SK-N-SH (cell line): Measurements from ENCODE around the gene AMZ1. TPM values are rescaled to one million over a fixed set of nuclear protein-coding genes. Genes with fewer than 3 reads are reported as not detected.

Source experiments
- CTCF ChIA-PET: fragments of 300-600, 350-600 bp; formaldehyde crosslinking; extraction: SDS; loops from one replicate; lab custom pipeline; 2021; lab: Yijun Ruan, JAX
- POLR2A ChIA-PET: fragments of 350-600 bp; sonication (Branson Sonifier 250); formaldehyde crosslinking; extraction: SDS; loops from one replicate; lab custom pipeline; 2020; ENCODE audit warnings: antibody characterized with exemption, inconsistent platforms; lab: Yijun Ruan, JAX
- DNase-seq: peaks from one replicate; pipeline ENCODE4 v3.0.0; 2012
- H2AFZ ChIP-seq: fragments of 200-600 bp; sonication (generic); 2 replicates; pipeline ENCODE4 v1.8.1; 2016; ENCODE audit warnings: antibody characterized with exemption, mild to moderate bottlenecking, low read depth
- H3F3A ChIP-seq: fragments of 200-600 bp; sonication (generic); replicated peaks from 2 replicates; pipeline ENCODE3; 2016; ENCODE audit warnings: antibody characterized with exemption, mild to moderate bottlenecking; ENCODE audit not compliant: insufficient read depth
- H3K27ac ChIP-seq, 2 experiments: fragments of 200-500 bp in 1 of 2; fragments of 200-600 bp in 1 of 2; sonication (Bioruptor generic) in 1 of 2; sonication (generic), shearing (Covaris generic) in 1 of 2; 2 replicates each; pipeline versions ENCODE4 v1.5.1 to v1.6.1; 2014 to 2016; ENCODE audit warnings: low read depth in 2 of 2, inconsistent platforms in 1 of 2, low read length in 1 of 2, mild to moderate bottlenecking in 1 of 2, mixed read lengths in 1 of 2
- H3K27me3 ChIP-seq: fragments of 200-600 bp; sonication (generic), shearing (Covaris generic); 2 replicates; pipeline ENCODE4 v1.6.1; 2016; ENCODE audit warnings: mixed run types; ENCODE audit not compliant: insufficient read depth
- H3K36me3 ChIP-seq, 2 experiments: fragments of 200-500 bp in 1 of 2; fragments of 200-600 bp in 1 of 2; sonication (Bioruptor generic) in 1 of 2; sonication (generic) in 1 of 2; replicated peaks in 1 of 2; 2 replicates each; pipeline versions ENCODE3 to v1.5.1; 2014 to 2016; ENCODE audit warnings: low read length in 1 of 2, mild to moderate bottlenecking in 1 of 2; ENCODE audit not compliant: insufficient read depth in 2 of 2, control insufficient read depth in 1 of 2
- H3K4me1 ChIP-seq, 2 experiments: fragments of 200-500 bp in 1 of 2; fragments of 200-600 bp in 1 of 2; sonication (Bioruptor generic) in 1 of 2; sonication (generic), shearing (Covaris generic) in 1 of 2; 2 replicates each; pipeline versions ENCODE4 v1.5.1 to v1.6.1; 2014 to 2016; ENCODE audit warnings: low read depth in 1 of 2, low read length in 1 of 2, mixed run types in 1 of 2; ENCODE audit not compliant: insufficient read depth in 2 of 2, control insufficient read depth in 1 of 2
- H3K4me2 ChIP-seq: fragments of 200-600 bp; sonication (generic), shearing (Covaris generic); 2 replicates; pipeline ENCODE4 v1.6.1; 2017; ENCODE audit warnings: mixed run types
- H3K4me3 ChIP-seq, 2 experiments: fragments of 200-500 bp in 1 of 2; fragments of 200-600 bp in 1 of 2; sonication (Bioruptor generic) in 1 of 2; sonication (generic), shearing (Covaris generic) in 1 of 2; 2 replicates each; pipeline versions ENCODE4 v1.5.1 to v1.8.1; 2014 to 2016; ENCODE audit warnings: low read depth in 2 of 2, inconsistent platforms in 1 of 2, low read length in 1 of 2, mild to moderate bottlenecking in 1 of 2, mixed read lengths in 1 of 2, moderate library complexity in 1 of 2
- H3K79me2 ChIP-seq: fragments of 200-600 bp; sonication (generic); 2 replicates; pipeline ENCODE4 v1.8.1; 2017; ENCODE audit warnings: mild to moderate bottlenecking; ENCODE audit not compliant: insufficient read depth
- H3K9ac ChIP-seq: fragments of 200-600 bp; sonication (generic); 2 replicates; pipeline ENCODE4 v1.6.1; 2017; ENCODE audit warnings: mixed run types
- H3K9me2 ChIP-seq: fragments of 200-600 bp; sonication (generic); 2 replicates; pipeline ENCODE4 v1.6.1; 2017; ENCODE audit warnings: mixed run types
- H3K9me3 ChIP-seq: fragments of 200-600 bp; sonication (generic); 2 replicates; pipeline ENCODE4 v1.6.1; 2017; ENCODE audit warnings: mixed run types, mild to moderate bottlenecking, moderate library complexity
- H4K20me1 ChIP-seq: fragments of 200-600 bp; sonication (generic); 2 replicates; pipeline ENCODE4 v1.6.1; 2017; ENCODE audit warnings: mild to moderate bottlenecking, mixed run types; ENCODE audit not compliant: insufficient read depth
- EZH2phosphoT487 ChIP-seq: fragments of 200-600 bp; sonication (generic); IDR thresholded peaks from 2 replicates; pipeline ENCODE4 v1.6.1; 2017; ENCODE audit warnings: low read depth, mixed run types, mild to moderate bottlenecking, antibody characterized with exemption, moderate library complexity, borderline replicate concordance
- FOSL2 ChIP-seq: IDR thresholded peaks from 2 replicates; pipeline ENCODE4 v1.4.0; 2012; ENCODE audit warnings: low read depth, mild to moderate bottlenecking, moderate library complexity, borderline replicate concordance
- FOXJ3 ChIP-seq: sonication (generic); formaldehyde crosslinking; IDR thresholded peaks from 2 replicates; pipeline ENCODE4 v1.5.1; 2020; ENCODE audit warnings: mild to moderate bottlenecking, missing genetic modification reagents
- FOXM1 ChIP-seq: IDR thresholded peaks from 2 replicates; pipeline ENCODE4 v1.4.0; 2012; ENCODE audit warnings: low read depth, mild to moderate bottlenecking
- IRF3 ChIP-seq: fragments of 150-350 bp; IDR thresholded peaks from 2 replicates; pipeline ENCODE4 v1.6.1; 2016; ENCODE audit warnings: mild to moderate bottlenecking, low read depth, low read length
- JUND ChIP-seq: IDR thresholded peaks from 2 replicates; pipeline ENCODE4 v1.4.0; 2012
- MEF2A ChIP-seq: IDR thresholded peaks from 2 replicates; pipeline ENCODE4 v1.4.0; 2012; ENCODE audit warnings: low read depth, borderline replicate concordance
- RAD21 ChIP-seq: IDR thresholded peaks from 2 replicates; pipeline ENCODE4 v1.6.1; 2012; ENCODE audit warnings: mild to moderate bottlenecking, low read length
- RFX5 ChIP-seq: IDR thresholded peaks from 2 replicates; pipeline ENCODE4 v1.6.1; 2012; ENCODE audit warnings: mild to moderate bottlenecking, improper control_type of control experiment, low read length
- RXRA ChIP-seq: IDR thresholded peaks from 2 replicates; pipeline ENCODE4 v1.4.0; 2012; ENCODE audit warnings: low read depth, mild to moderate bottlenecking, borderline replicate concordance
- SIN3A ChIP-seq: IDR thresholded peaks from 2 replicates; pipeline ENCODE4 v1.6.1; 2012; ENCODE audit warnings: low read depth, mild to moderate bottlenecking, low read length, moderate library complexity, borderline replicate concordance
- TCF12 ChIP-seq: IDR thresholded peaks from 2 replicates; pipeline ENCODE4 v1.4.0; 2012
- ZBTB33 ChIP-seq: IDR thresholded peaks from 2 replicates; pipeline ENCODE4 v1.4.0; 2012; ENCODE audit warnings: low read depth, borderline replicate concordance
- WGBS: methylation state at CpG from one replicate; pipeline ENCODE4 v1.1.6; 2017; ENCODE audit warnings: low lambda C conversion rate; 5-methylcytosine and 5-hydroxymethylcytosine counted together
- polyA plus RNA-seq, 3 experiments: library from polyadenylated mRNA; depleted of rRNA; stranded (reverse); fragments of >200 nt; gene quantifications; 2 replicates each; pipeline ENCODE4 v1.2.3, GENCODE V29; 2012
- TF ChIP-seq, protein P1 (sequence below): IDR thresholded peaks from 2 replicates; pipeline ENCODE4; 2012
- TF ChIP-seq, protein P2 (sequence below): IDR thresholded peaks from 2 replicates; pipeline ENCODE4 v1.4.0; 2012; ENCODE audit warnings: low read depth

Gene AMZ1
- polyA plus RNA-seq, 1 of the 3 experiments (the other 2 are of a cell fraction), result 0.15 TPM

DNA sequence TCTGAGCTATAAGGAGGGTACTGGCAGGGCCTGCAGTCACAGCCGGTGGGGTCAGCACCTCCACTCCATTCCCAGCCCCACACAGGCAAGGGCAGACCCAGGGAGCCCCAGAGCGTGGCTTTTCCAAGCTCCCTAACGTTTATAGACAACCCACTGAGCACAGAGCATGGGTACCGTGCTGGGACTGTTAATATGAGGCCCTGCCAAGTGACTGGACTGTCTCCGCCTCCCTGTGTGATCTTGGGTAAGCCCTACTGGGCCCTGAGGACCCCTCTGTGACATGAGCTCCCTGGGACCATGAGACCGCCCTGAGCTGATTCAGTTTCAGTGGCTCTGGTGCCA lies 43.8 kb upstream of the AMZ1 start:
- WGBS, result 79% methylated on average over 6 of the region's 6 CpGs
- TF ChIP-seq FOXM1 (no peak), RAD21 (no peak), FOSL2 (no peak), JUND (no peak), ZBTB33 (no peak), RFX5 (no peak), FOXJ3 (no peak), RXRA (no peak), SIN3A (no peak), MEF2A (no peak), TCF12 (no peak), EZH2phosphoT487 (no peak), IRF3 (no peak)
- TF ChIP-seq, protein P1, sequence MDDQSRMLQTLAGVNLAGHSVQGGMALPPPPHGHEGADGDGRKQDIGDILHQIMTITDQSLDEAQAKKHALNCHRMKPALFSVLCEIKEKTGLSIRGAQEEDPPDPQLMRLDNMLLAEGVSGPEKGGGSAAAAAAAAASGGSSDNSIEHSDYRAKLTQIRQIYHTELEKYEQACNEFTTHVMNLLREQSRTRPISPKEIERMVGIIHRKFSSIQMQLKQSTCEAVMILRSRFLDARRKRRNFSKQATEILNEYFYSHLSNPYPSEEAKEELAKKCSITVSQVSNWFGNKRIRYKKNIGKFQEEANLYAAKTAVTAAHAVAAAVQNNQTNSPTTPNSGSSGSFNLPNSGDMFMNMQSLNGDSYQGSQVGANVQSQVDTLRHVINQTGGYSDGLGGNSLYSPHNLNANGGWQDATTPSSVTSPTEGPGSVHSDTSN, result no peak
- TF ChIP-seq, protein P2, sequence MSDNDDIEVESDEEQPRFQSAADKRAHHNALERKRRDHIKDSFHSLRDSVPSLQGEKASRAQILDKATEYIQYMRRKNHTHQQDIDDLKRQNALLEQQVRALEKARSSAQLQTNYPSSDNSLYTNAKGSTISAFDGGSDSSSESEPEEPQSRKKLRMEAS, result no peak
- Histone ChIP-seq H3F3A (no peaks in the 10 kb centered on the region), H2AFZ (no peak overlapping the region), H3K4me1 (peaks cover 39 to 82% of the 10 kb centered on the region in 2 experiments), H3K9ac (no peak overlapping the region), H3K27me3 (no peaks in the 10 kb centered on the region), H3K9me2 (no peaks in the 10 kb centered on the region), H4K20me1 (peaks cover 93% of the 10 kb centered on the region), H3K4me2 (peak overlapping the region; percentile 59; the same call in 1 of the 2 replicates), H3K9me3 (no peaks in the 10 kb centered on the region), H3K4me3 (no peak overlapping the region), H3K79me2 (peaks cover 92% of the 10 kb centered on the region), H3K36me3 (peaks cover 13 to 26% of the 10 kb centered on the region in 2 experiments), H3K27ac (peak overlapping the region; percentile 42 to 98; a peak in 3 of 4 replicates)
- CTCF ChIA-PET, result interaction anchor here (0.6 to 5.9 kb wide), 16 partner anchors 9 to 193 kb away, joined by 3 to 54 read pairs (median 4); partner anchors contain the start of gene TTYH3
- no peak for DNase-seq
- POLR2A ChIA-PET, result interaction anchor here (0.9 to 2.2 kb wide), 3 partner anchors 9 to 14 kb away, joined by 3 to 8 read pairs (median 8); partner anchors contain the start of gene TTYH3
